SJSA1 (cell line): Measurements from ENCODE around the gene FRMPD4. TPM values are rescaled to one million over a fixed set of nuclear protein-coding genes. Genes with fewer than 3 reads are reported as not detected.

ENCODE experiments used
- DNase-seq, 2 experiments: peaks; one replicate each; pipeline ENCODE4 v3.0.0-alpha.2; 2015 to 2020; ENCODE audit warnings: low spot score in 2 of 2, low read depth in 1 of 2
- H3K27ac ChIP-seq: fragments of 250-450 bp; sonication (Bioruptor Pico); 2 replicates; pipeline ENCODE4 v1.5.1; 2020; ENCODE audit warnings: mild to moderate bottlenecking, moderate library complexity
- H3K27me3 ChIP-seq: fragments of 250-450 bp; sonication (Bioruptor Pico); replicated peaks from 2 replicates; pipeline ENCODE4 v1.5.1; 2020; ENCODE audit warnings: mild to moderate bottlenecking, moderate library complexity
- H3K36me3 ChIP-seq: fragments of 250-450 bp; sonication (Bioruptor Pico); 2 replicates; pipeline ENCODE4 v1.5.1; 2020; ENCODE audit warnings: mild to moderate bottlenecking
- H3K4me1 ChIP-seq: fragments of 250-450 bp; sonication (Bioruptor Pico); replicated peaks from 2 replicates; pipeline ENCODE4 v1.6.1; 2021; ENCODE audit warnings: mild to moderate bottlenecking
- H3K4me3 ChIP-seq: fragments of 250-450 bp; sonication (Bioruptor Pico); 2 replicates; pipeline ENCODE4 v1.5.1; 2020; ENCODE audit warnings: mild to moderate bottlenecking
- H3K9me3 ChIP-seq: fragments of 250-450 bp; sonication (Bioruptor Pico); replicated peaks from 2 replicates; pipeline ENCODE4 v1.5.1; 2020; ENCODE audit warnings: mild to moderate bottlenecking
- total RNA-seq: library from RNA; depleted of rRNA; stranded (reverse); fragments of >200 nt; shearing (Covaris generic); gene quantifications from 2 replicates; pipeline ENCODE4 v1.2.3, GENCODE V29; 2014

Gene FRMPD4
- total RNA-seq, 1 experiment from 2014 or later = 0.03 TPM

- no peak for DNase-seq
- Histone ChIP-seq H3K27me3 (no peaks in the 10 kb centered on the region), H3K4me3 (no peak overlapping the region), H3K36me3 (no peaks in the 10 kb centered on the region), H3K4me1 (no peaks in the 10 kb centered on the region), H3K9me3 (no peaks in the 10 kb centered on the region), H3K27ac (no peak overlapping the region)
Measured at GRCh38 chrX:12595720-12596119, 457.4 kb downstream of the FRMPD4 start.

- DNase-seq = peak in 1 of 2 experiments; percentile 0
- Histone ChIP-seq H3K9me3 (no peaks in the 10 kb centered on the region), H3K4me3 (no peak overlapping the region), H3K4me1 (no peaks in the 10 kb centered on the region), H3K27me3 (no peaks in the 10 kb centered on the region), H3K27ac (no peak overlapping the region), H3K36me3 (no peaks in the 10 kb centered on the region)
Measured at GRCh38 chrX:12610079-12610478, 471.8 kb downstream of the FRMPD4 start.

- Histone ChIP-seq H3K4me3 (no peak overlapping the region), H3K9me3 (no peaks in the 10 kb centered on the region), H3K36me3 (no peaks in the 10 kb centered on the region), H3K27ac (no peak overlapping the region), H3K27me3 (no peaks in the 10 kb centered on the region), H3K4me1 (no peaks in the 10 kb centered on the region)
- DNase-seq = no peak
Measured at GRCh38 chrX:12611471-12611870, 473.2 kb downstream of the FRMPD4 start.

- Histone ChIP-seq H3K4me1 (no peaks in the 10 kb centered on the region), H3K27me3 (no peaks in the 10 kb centered on the region), H3K4me3 (no peak overlapping the region), H3K27ac (no peak overlapping the region), H3K36me3 (no peaks in the 10 kb centered on the region), H3K9me3 (no peaks in the 10 kb centered on the region)
- DNase-seq = no peak
Measured at GRCh38 chrX:12614266-12614665, 476.0 kb downstream of the FRMPD4 start.

- Histone ChIP-seq H3K4me3 (no peak overlapping the region), H3K27ac (no peak overlapping the region), H3K36me3 (no peaks in the 10 kb centered on the region), H3K4me1 (no peaks in the 10 kb centered on the region), H3K27me3 (no peaks in the 10 kb centered on the region), H3K9me3 (no peaks in the 10 kb centered on the region)
- DNase-seq = no peak
Measured at GRCh38 chrX:12615061-12615460, 476.8 kb downstream of the FRMPD4 start.

- Histone ChIP-seq H3K9me3 (no peaks in the 10 kb centered on the region), H3K36me3 (no peaks in the 10 kb centered on the region), H3K4me1 (no peaks in the 10 kb centered on the region), H3K27ac (no peak overlapping the region), H3K27me3 (no peaks in the 10 kb centered on the region), H3K4me3 (no peak overlapping the region)
- DNase-seq = no peak
Measured at GRCh38 chrX:12617241-12617640, 479.0 kb downstream of the FRMPD4 start.

- Histone ChIP-seq H3K4me1 (no peaks in the 10 kb centered on the region), H3K4me3 (no peak overlapping the region), H3K36me3 (no peaks in the 10 kb centered on the region), H3K27me3 (no peaks in the 10 kb centered on the region), H3K27ac (no peak overlapping the region), H3K9me3 (no peaks in the 10 kb centered on the region)
- no peak for DNase-seq
Measured at GRCh38 chrX:12647230-12647629, 509.0 kb downstream of the FRMPD4 start.

GRCh38 chrX:12648995-12649394, 510.7 kb downstream of the FRMPD4 start:
- Histone ChIP-seq H3K36me3 (no peaks in the 10 kb centered on the region), H3K4me1 (no peaks in the 10 kb centered on the region)

GRCh38 chrX:12657433-12657832, 519.2 kb downstream of the FRMPD4 start:
- H3K27ac ChIP-seq = no peak overlapping the region
- H3K4me3 ChIP-seq = no peak overlapping the region
- H3K9me3 ChIP-seq = no peaks in the 10 kb centered on the region
- no peaks in the 10 kb centered on the region for H3K36me3 ChIP-seq
- DNase-seq = no peak
- H3K27me3 ChIP-seq = no peaks in the 10 kb centered on the region
- no peaks in the 10 kb centered on the region for H3K4me1 ChIP-seq

More at GRCh38 chrX:12648995-12649394, 510.7 kb downstream of the FRMPD4 start:
- H3K9me3 ChIP-seq = no peaks in the 10 kb centered on the region
- no peak for DNase-seq
- H3K27ac ChIP-seq = no peak overlapping the region
- H3K27me3 ChIP-seq = no peaks in the 10 kb centered on the region
- no peak overlapping the region for H3K4me3 ChIP-seq

- H3K4me3 ChIP-seq = no peak overlapping the region
- H3K27me3 ChIP-seq = no peaks in the 10 kb centered on the region
- no peaks in the 10 kb centered on the region for H3K9me3 ChIP-seq
- no peaks in the 10 kb centered on the region for H3K4me1 ChIP-seq
- no peaks in the 10 kb centered on the region for H3K36me3 ChIP-seq
- no peak for DNase-seq
- H3K27ac ChIP-seq = no peak overlapping the region
Measured at GRCh38 chrX:12657881-12658280, 519.6 kb downstream of the FRMPD4 start.

GRCh38 chrX:12661464-12661863, 523.2 kb downstream of the FRMPD4 start:
- Histone ChIP-seq H3K4me1 (no peaks in the 10 kb centered on the region), H3K27me3 (no peaks in the 10 kb centered on the region), H3K4me3 (no peak overlapping the region), H3K27ac (no peak overlapping the region), H3K36me3 (no peaks in the 10 kb centered on the region), H3K9me3 (no peaks in the 10 kb centered on the region)
- no peak for DNase-seq

GRCh38 chrX:12672367-12673106, 534.3 kb downstream of the FRMPD4 start:
- Histone ChIP-seq H3K27me3 (no peaks in the 10 kb centered on the region), H3K27ac (no peak overlapping the region), H3K9me3 (no peaks in the 10 kb centered on the region), H3K4me3 (no peak overlapping the region), H3K4me1 (no peaks in the 10 kb centered on the region), H3K36me3 (no peaks in the 10 kb centered on the region)
- DNase-seq = no peak

GRCh38 chrX:12673487-12673886, 535.2 kb downstream of the FRMPD4 start:
- Histone ChIP-seq H3K4me1 (no peaks in the 10 kb centered on the region), H3K36me3 (no peaks in the 10 kb centered on the region), H3K27me3 (no peaks in the 10 kb centered on the region), H3K27ac (no peak overlapping the region), H3K9me3 (no peaks in the 10 kb centered on the region), H3K4me3 (no peak overlapping the region)
- DNase-seq = no peak

- H3K36me3 ChIP-seq = no peaks in the 10 kb centered on the region
- no peak overlapping the region for H3K4me3 ChIP-seq
- H3K9me3 ChIP-seq = no peaks in the 10 kb centered on the region
- no peaks in the 10 kb centered on the region for H3K27me3 ChIP-seq
- no peak overlapping the region for H3K27ac ChIP-seq
- no peak for DNase-seq
- H3K4me1 ChIP-seq = no peaks in the 10 kb centered on the region
Measured at GRCh38 chrX:12679522-12679921, 541.2 kb downstream of the FRMPD4 start.

- no peak overlapping the region for H3K4me3 ChIP-seq
- H3K9me3 ChIP-seq = no peaks in the 10 kb centered on the region
- no peak overlapping the region for H3K27ac ChIP-seq
- no peak for DNase-seq
- no peaks in the 10 kb centered on the region for H3K27me3 ChIP-seq
- no peaks in the 10 kb centered on the region for H3K36me3 ChIP-seq
- no peaks in the 10 kb centered on the region for H3K4me1 ChIP-seq
Measured at GRCh38 chrX:12681047-12681446, 542.8 kb downstream of the FRMPD4 start.
